ENCODE data around the gene FAM20A. TPM values are rescaled to one million over a fixed set of nuclear protein-coding genes. Genes with fewer than 3 reads are reported as not detected.

The FAM20A gene
- total and polyA plus RNA-seq, 4 donors, result 14.9 to 72.0 (median 58.6) TPM

- DNase-seq (ENCODE audit: low spot score), result no peak
- H3K27me3 ChIP-seq (ENCODE audit: control insufficient read depth in 4 of 4, insufficient read depth in 4 of 4, low read length in 3 of 4), result no peaks in the 10 kb centered on the region
- H3K27ac ChIP-seq (ENCODE audit: low read depth in 1 of 2, low read length in 2 of 2), result no peak overlapping the region
- peaks cover 0 to 7% (median 0%) of the 10 kb centered on the region in 4 donors for H3K4me1 ChIP-seq (ENCODE audit: control insufficient read depth in 4 of 4, insufficient read depth in 4 of 4, low read length in 3 of 4)
- H3K36me3 ChIP-seq (ENCODE audit: control insufficient read depth in 4 of 4, insufficient read depth in 3 of 4, low read depth in 1 of 4, low read length in 3 of 4), result no peaks in the 10 kb centered on the region
- 74% methylated on average over 12 of the region's 12 CpGs for WGBS
- no peak overlapping the region for H3K4me3 ChIP-seq (ENCODE audit: low read depth in 1 of 3, low read length in 3 of 3)
- H3K9me3 ChIP-seq (ENCODE audit: control insufficient read depth in 4 of 4, low read length in 3 of 4), result no peaks in the 10 kb centered on the region
- no peak overlapping the region for H3K9ac ChIP-seq (ENCODE audit: low read depth in 1 of 2, low read length in 2 of 2)
- peak; percentile 70 for TF ChIP-seq NR2F2 (IDR thresholded peaks at IDR 0.05)
- TF ChIP-seq GABPA (IDR thresholded peaks at IDR 0.05 in 1 of 2, conservative IDR thresholded peaks at IDR 0.05 in 1 of 2), result no peak
- TF ChIP-seq SP1 (IDR thresholded peaks at IDR 0.05), result peak; percentile 11
- peak; percentile 38 for TF ChIP-seq MAX (IDR thresholded peaks at IDR 0.05)
- no peak for TF ChIP-seq HNF4A (conservative IDR thresholded peaks at IDR 0.05)
- TF ChIP-seq RXRA (IDR thresholded peaks at IDR 0.05), result peak in 1 of 2 donors; percentile 23
- TF ChIP-seq RAD21 (IDR thresholded peaks at IDR 0.05), result peak in 1 of 2 donors; percentile 24
- peak; percentile 21 to 26 for TF ChIP-seq EGR1 (IDR thresholded peaks at IDR 0.05; ENCODE audit: low read depth in 2 of 2)
These were observed 109.6 kb downstream of the FAM20A start for GRCh38 chr17:68491381-68492231.

- TF ChIP-seq HNF4A (conservative IDR thresholded peaks at IDR 0.05) (no peak), RXRA (IDR thresholded peaks at IDR 0.05) (no peak), MAX (IDR thresholded peaks at IDR 0.05) (no peak), GABPA (IDR thresholded peaks at IDR 0.05 in 1 of 2, conservative IDR thresholded peaks at IDR 0.05 in 1 of 2) (no peak), TAF1 (conservative IDR thresholded peaks at IDR 0.05) (no peak), ATF3 (IDR thresholded peaks at IDR 0.05) (no peak), YY1 (IDR thresholded peaks at IDR 0.05) (no peak), CTCF (IDR thresholded peaks at IDR 0.05; ENCODE audit: low read depth, low read length, missing input control) (no peak), FOXA2 (IDR thresholded peaks at IDR 0.05) (no peak), FOXA1 (IDR thresholded peaks at IDR 0.05) (no peak)
- WGBS, result 67% methylated on average over 4 of the region's 4 CpGs
These were observed 111.2 kb downstream of the FAM20A start for GRCh38 chr17:68489919-68490318.

More at GRCh38 chr17:68489919-68490318, 111.2 kb downstream of the FAM20A start:
- Histone ChIP-seq H3K27ac (ENCODE audit: low read depth in 1 of 2, low read length in 2 of 2) (no peak overlapping the region), H3K4me3 (ENCODE audit: low read depth in 1 of 3, low read length in 3 of 3) (no peak overlapping the region), H3K27me3 (ENCODE audit: control insufficient read depth in 4 of 4, insufficient read depth in 4 of 4, low read length in 3 of 4) (no peaks in the 10 kb centered on the region), H3K9ac (ENCODE audit: low read depth in 1 of 2, low read length in 2 of 2) (no peak overlapping the region), H3K4me1 (ENCODE audit: control insufficient read depth in 4 of 4, insufficient read depth in 4 of 4, low read length in 3 of 4) (peaks cover 3 to 18% (median 5%) of the 10 kb centered on the region in 4 donors), H3K9me3 (ENCODE audit: control insufficient read depth in 4 of 4, low read length in 3 of 4) (no peaks in the 10 kb centered on the region), H3K36me3 (ENCODE audit: control insufficient read depth in 4 of 4, insufficient read depth in 3 of 4, low read depth in 1 of 4, low read length in 3 of 4) (no peaks in the 10 kb centered on the region)
- DNase-seq (ENCODE audit: low spot score), result no peak

Other genes starting within 250 kb of the FAM20A start
- 10 to 100 TPM; 37.9 to 48.6 TPM for gene WIPI1, start 143.9 kb downstream of the FAM20A start, total RNA-seq
- gene WIPI1, start 143.9 kb downstream of the FAM20A start, polyA plus RNA-seq, result 10 to 100 TPM; 21.1 to 21.7 TPM
- gene PRKAR1A, start 88.9 kb downstream of the FAM20A start, total RNA-seq, result 100 to 1,000 TPM; 117 to 118 TPM
- 10 to 100 TPM; 55.6 to 91.2 TPM for gene PRKAR1A, start 88.9 kb downstream of the FAM20A start, polyA plus RNA-seq